ENCODE results near the gene ATG9A.

Gene ATG9A

GRCh38 chr2:219210196-219210885 is 19.1 kb downstream of the ATG9A start:
- DNase-seq (ENCODE audit: extremely low spot score) = no peak
- no peak for TF ChIP-seq CTCF (IDR thresholded peaks at IDR 0.05; ENCODE audit: control extremely low read depth, extremely low read depth, low read depth, missing control alignments)
- CTCF ChIA-PET = interaction anchor here (1.2 to 3.6 kb wide), 3 partner anchors 35 to 83 kb away, joined by 3 to 15 read pairs (median 4); no protein-coding TSS in a partner anchor
- POLR2A ChIA-PET = interaction anchor here (0.5 kb wide), 1 partner anchor 45 kb away, joined by 5 read pairs; no protein-coding TSS in a partner anchor

GRCh38 chr2:219209236-219210195 is 19.9 kb downstream of the ATG9A start:
- no peak for DNase-seq (ENCODE audit: extremely low spot score)
- CTCF ChIA-PET = interaction anchor here (1.2 to 1.9 kb wide), 2 partner anchors 27 to 86 kb away, joined by 3 to 10 read pairs; no protein-coding TSS in a partner anchor
- TF ChIP-seq CTCF (IDR thresholded peaks at IDR 0.05; ENCODE audit: control extremely low read depth, extremely low read depth, low read depth, missing control alignments) = no peak
- POLR2A ChIA-PET = interaction anchor here (0.7 kb wide), 1 partner anchor 8 kb away, joined by 3 read pairs; no protein-coding TSS in a partner anchor

- POLR2A ChIA-PET = interaction anchor here (1.0 to 3.1 kb wide), 2 partner anchors 8 to 46 kb away, joined by 3 to 16 read pairs; partner anchors contain the start of genes TUBA4A and TUBA4B
- TF ChIP-seq CTCF (IDR thresholded peaks at IDR 0.05; ENCODE audit: control extremely low read depth, extremely low read depth, low read depth, missing control alignments) = no peak
- no peak for DNase-seq (ENCODE audit: extremely low spot score)
- CTCF ChIA-PET = interaction anchor here (1.2 to 1.9 kb wide), 3 partner anchors 48 to 150 kb away, joined by 4 to 10 read pairs (median 6); partner anchors contain the start of gene NHEJ1
Observed at GRCh38 chr2:219207884-219208740, 21.3 kb downstream of the ATG9A start.

GRCh38 chr2:219207134-219207883 is 22.1 kb downstream of the ATG9A start:
- POLR2A ChIA-PET = interaction anchor here (1.0 to 3.1 kb wide), 3 partner anchors 9 to 47 kb away, joined by 3 to 16 read pairs (median 12); partner anchors contain the start of genes CNPPD1, TUBA4A and TUBA4B
- CTCF ChIA-PET = interaction anchor here (1.2 to 2.4 kb wide), 6 partner anchors 13 to 149 kb away, joined by 4 to 10 read pairs (median 6); partner anchors contain the start of gene NHEJ1
- no peak for DNase-seq (ENCODE audit: extremely low spot score)

More at GRCh38 chr2:219207134-219207883, 22.1 kb downstream of the ATG9A start:
- TF ChIP-seq CTCF (IDR thresholded peaks at IDR 0.05; ENCODE audit: control extremely low read depth, extremely low read depth, low read depth, missing control alignments) = no peak
